Hepatocyte (in vitro differentiated cells): ENCODE measurements around the gene WDR19.

Source experiments
- CTCF ChIP-seq: fragments of 200-600 bp; sonication (generic); IDR thresholded peaks from 2 replicates; pipeline ENCODE4 v1.5.1; 2016; ENCODE audit warnings: antibody characterized with exemption, mild to moderate bottlenecking; ENCODE audit not compliant: poor library complexity
- EZH2 ChIP-seq: fragments of 200-600 bp; sonication (generic); IDR thresholded peaks from 2 replicates; pipeline ENCODE4 v1.6.1; 2016; ENCODE audit warnings: antibody characterized with exemption, mild to moderate bottlenecking, borderline replicate concordance
- EZH2phosphoT487 ChIP-seq: fragments of 200-600 bp; sonication (generic); IDR thresholded peaks from one replicate; pipeline ENCODE4 v1.6.1; 2018; ENCODE audit warnings: antibody characterized with exemption, mild to moderate bottlenecking, low read depth, moderate library complexity; ENCODE audit not compliant: unreplicated experiment, severe bottlenecking

GRCh38 chr4:39134683-39135306 is 47.5 kb upstream of the WDR19 start:
- TF ChIP-seq CTCF (no peak), EZH2 (no peak), EZH2phosphoT487 (no peak)
